AG09319 (cell line): ENCODE data around the gene PRDM16.

Experiments
- DNase-seq: peaks from one replicate; pipeline ENCODE4 v3.0.0-alpha.2; 2010; ENCODE audit warnings: low read depth; ENCODE audit errors: extremely low read depth
- CTCF ChIP-seq: IDR thresholded peaks from 2 replicates; pipeline ENCODE4 v1.5.1; 2011; ENCODE audit warnings: low read depth, mild to moderate bottlenecking, inconsistent platforms, low read length, moderate library complexity

PRDM16 gene

DNA sequence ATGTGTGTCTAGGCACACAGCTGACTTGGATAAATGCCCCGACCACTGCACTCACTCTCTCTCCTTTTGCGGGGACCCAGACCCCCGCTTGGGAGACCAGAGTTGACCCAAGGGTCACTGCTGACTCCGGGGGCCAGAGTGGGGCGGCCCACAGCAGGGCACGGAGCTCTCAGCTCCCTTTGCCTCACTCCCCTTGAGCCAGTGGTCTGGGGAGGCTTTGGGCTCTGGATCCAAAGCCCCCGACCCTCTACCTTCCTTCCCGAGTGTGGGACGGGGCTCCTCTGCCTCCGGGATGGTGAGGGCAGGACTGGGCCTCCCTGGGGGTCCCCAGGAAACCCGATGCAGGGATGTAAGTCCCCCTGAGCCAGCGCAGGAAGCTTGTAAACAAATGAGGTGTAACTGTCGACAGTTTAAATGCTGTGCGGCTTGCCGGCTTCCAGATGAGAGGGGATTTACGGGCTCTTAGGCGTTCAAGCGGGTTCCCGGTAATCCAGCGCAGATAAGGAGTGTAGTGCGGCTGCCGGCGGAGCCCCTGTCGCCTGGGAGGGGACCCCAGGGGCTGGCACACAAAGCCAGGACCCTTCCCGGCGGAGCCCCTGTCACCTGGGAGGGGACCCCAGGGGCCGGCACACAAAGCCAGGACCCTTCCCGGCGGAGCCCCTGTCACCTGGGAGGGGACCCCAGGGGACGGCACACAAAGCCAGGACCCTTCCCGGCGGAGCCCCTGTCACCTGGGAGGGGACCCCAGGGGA, 40.3 kb upstream of the PRDM16 start:
- no peak for DNase-seq
- TF ChIP-seq CTCF: no peak

DNA sequence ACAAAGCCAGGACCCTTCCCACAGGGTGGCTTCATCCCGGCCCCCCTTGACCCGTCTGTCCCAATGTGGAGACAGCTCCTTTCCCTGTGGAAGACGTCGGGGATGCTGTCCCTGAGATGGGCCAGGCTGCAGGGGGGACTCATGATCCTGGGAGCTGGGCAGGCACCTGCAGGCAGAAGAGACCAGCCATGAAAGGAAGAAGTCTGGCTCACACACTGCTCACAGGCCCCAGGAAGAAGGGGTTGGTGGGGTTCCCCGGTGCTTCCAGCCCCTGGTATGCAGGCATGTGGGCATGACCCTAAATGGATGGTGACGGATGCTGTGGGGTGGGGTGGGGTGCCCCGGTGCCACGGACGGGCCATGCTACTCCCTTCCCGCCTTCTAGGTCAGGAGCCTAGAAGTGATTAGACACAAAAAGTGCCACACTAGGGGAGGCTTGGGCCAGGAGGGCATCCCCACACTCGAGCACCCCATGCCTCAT, 39.5 kb upstream of the PRDM16 start:
- no peak for TF ChIP-seq CTCF

GRCh38 chr1:3029991-3030662, 38.9 kb upstream of the PRDM16 start:
- TF ChIP-seq CTCF: no peak
- no peak for DNase-seq

More for the DNA sequence above, 39.5 kb upstream of the PRDM16 start:
- no peak for DNase-seq

DNA sequence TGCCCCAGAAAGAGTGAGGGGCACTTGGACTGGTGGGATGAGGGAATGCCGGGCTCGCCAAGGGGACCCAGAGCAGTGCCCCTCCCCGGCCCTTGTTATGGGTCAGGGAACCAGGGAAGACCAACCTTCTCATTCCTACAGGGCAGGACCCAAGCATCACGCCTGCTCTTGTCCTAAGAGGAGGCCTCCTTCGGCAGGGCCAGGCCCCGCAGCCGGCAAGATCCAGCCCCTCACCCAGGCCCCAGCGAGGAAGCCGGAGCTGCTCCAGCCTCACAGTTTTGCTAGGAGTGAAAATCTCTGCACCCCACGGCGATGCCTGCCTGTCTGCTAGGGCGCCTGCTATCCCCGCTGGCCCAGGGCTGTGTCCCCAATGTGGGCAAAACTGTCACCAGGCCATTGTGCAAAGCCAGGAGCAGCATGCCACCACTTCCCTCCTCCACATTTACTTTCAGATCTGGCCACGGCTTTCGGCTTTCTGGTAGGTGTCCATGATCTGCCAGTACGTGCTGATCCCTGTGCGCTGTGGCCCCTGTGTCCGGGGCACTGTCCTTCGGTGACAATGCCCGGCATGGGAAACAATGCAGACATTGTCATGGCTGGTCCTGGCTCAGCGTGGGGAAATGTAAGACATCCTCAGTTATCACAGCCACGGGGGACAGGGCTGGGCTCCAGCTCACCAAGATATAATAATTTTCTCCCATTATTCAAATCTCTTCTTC, 38.2 kb upstream of the PRDM16 start:
- TF ChIP-seq CTCF: no peak
- DNase-seq: no peak

DNA sequence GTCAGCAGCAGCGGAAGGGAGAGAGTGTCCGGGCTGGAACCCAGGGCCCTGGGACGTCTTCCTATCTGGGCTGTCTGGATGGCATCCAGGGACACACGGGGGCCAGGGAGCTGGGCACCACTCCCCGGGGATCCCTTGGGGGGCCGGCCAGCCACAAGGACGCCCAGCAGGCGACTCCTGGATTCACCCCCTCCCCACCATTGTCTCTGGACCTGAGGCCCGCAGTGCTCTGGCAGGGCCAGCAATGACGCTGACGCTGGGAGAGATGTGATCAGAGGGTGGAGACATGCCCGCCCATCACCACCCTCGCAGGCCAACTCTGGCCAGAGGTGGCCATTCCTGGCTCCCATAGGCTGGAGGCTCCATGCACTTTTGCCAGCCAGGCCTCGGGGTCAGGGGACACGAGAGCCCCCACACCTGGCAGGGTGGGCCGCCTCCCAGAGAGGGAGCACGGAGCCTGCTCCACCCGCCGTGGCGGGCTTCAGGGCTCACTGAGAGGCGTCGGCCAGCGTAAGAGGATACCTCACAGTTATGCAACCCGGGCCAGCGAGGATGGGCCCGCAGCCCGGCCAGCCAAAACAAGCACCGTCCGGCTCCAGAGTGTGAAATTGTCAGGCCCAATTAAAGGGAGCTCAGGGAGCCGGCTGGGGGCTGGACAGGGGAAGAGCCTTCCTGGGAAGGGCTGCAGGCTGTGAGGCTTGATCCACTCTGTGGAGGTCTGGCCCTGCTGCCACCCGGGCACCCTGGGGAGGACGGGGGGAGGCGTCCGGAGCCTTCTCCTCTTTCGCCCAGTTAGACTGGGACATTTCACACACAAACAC, 37.4 kb upstream of the PRDM16 start:
- no peak for TF ChIP-seq CTCF
- no peak for DNase-seq

DNA sequence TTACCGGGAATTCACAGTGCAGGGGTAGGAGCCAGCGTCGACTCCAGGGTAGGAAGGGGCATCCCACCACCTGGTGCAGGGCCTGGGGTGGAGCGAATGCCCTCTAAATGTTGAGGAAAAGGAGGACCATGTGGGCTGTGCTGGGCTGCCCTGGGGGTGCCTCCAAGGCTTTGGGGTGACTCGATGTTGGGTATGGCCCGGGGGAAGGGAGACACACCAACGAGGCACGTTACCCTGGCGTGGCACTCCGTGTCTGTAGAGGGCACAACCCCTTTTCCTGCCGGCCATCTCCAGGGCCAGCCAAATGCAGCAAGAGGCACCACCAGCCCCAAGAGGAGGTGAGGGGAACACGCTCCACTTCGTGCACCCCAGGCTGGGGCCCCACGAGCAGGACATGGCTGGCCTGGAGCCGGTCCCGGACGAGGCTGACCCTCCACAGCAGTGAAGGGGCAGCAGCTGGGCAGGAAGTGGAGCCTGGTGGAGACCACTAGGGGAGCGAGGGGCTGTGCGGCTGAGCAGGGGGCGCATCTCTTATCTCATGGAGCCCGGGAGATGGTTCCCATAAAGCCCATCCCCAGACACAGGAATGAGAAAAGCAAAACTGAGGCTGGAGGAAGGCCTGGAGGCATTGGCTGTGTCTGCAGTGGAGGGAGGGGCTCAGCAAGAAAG, 36.5 kb upstream of the PRDM16 start:
- no peak for DNase-seq
- TF ChIP-seq CTCF: no peak
